Measurements from ENCODE around the gene MAML3.

MAML3 gene

DNA sequence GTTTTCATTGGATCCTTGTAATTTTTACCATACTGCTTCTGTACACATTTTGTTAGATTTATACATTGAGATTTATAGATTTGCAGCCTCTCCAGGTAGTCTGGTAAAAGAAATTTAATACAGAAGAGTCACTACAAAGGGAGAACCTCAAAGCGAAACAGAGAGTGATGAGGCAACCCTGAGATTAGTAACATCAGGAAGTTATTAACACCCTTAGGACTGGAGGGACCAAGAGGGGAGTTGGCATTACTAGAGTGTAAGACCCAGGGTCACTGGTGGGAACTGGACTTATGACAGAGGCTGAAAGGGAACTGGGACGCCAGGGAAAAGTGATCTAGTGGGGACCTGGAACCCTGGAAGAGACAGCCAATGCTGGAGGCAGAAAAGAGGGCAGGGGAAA is 20.6 kb upstream of the MAML3 start:
- no peak overlapping the region for H3K27ac ChIP-seq (ENCODE audit: low read length)
- no peak overlapping the region for H3K4me3 ChIP-seq (ENCODE audit: low read length)
- no peaks in the 10 kb centered on the region for H3K4me1 ChIP-seq (ENCODE audit: insufficient read depth, low read length)
- no peaks in the 10 kb centered on the region for H3K27me3 ChIP-seq (ENCODE audit: insufficient read depth, low read length)
- no peaks in the 10 kb centered on the region for H3K9me3 ChIP-seq (ENCODE audit: insufficient read depth, low read depth, low read length)
- no peak overlapping the region for H3K9ac ChIP-seq (ENCODE audit: low read depth, low read length)
- H3K36me3 ChIP-seq (ENCODE audit: insufficient read depth, low read depth, low read length), result no peaks in the 10 kb centered on the region

DNA sequence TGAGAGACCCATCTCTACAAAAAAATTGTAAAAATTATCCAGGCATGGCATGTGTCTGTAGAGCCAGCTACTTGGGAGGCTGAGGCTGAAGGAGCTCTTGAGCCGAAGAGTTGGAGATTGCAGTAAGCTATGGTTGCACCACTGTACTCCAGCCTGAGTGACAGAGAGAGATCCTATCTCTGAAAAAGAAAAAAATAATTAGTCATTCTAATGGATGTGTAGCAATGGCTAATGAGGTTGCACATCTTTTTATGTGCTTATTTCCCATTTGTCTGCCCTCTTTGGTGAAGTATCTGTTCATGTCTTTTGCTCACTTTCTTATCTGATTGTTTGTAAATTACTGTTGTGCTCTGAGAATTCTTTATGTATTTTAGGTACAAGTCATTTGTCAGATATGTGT is 19.0 kb upstream of the MAML3 start:
- Histone ChIP-seq H3K9ac (ENCODE audit: low read depth, low read length) (no peak overlapping the region), H3K36me3 (ENCODE audit: insufficient read depth, low read depth, low read length) (no peaks in the 10 kb centered on the region), H3K4me3 (ENCODE audit: low read length) (no peak overlapping the region), H3K27me3 (ENCODE audit: insufficient read depth, low read length) (no peaks in the 10 kb centered on the region), H3K9me3 (ENCODE audit: insufficient read depth, low read depth, low read length) (no peaks in the 10 kb centered on the region), H3K4me1 (ENCODE audit: insufficient read depth, low read length) (no peaks in the 10 kb centered on the region), H3K27ac (ENCODE audit: low read length) (no peak overlapping the region)

DNA sequence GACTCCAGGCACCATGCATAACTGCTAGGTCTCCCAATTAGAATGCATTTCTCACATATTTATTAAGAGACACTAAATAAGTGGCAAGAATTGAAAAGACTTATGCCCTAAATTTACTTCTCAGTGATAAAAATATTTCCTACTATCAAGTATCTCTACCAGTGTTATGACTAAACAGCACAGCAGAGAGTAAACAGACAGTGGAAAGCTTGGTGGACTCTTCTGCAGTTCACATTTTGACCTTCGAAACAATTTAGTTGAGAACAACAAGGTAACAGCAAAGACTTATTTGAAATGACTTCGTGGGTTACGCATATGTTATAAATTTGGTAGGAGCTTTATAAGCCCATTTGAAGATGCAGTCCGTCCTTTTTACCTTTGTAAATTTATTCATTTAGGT is 16.3 kb upstream of the MAML3 start:
- H3K36me3 ChIP-seq (ENCODE audit: insufficient read depth, low read depth, low read length), result no peaks in the 10 kb centered on the region
- no peak overlapping the region for H3K4me3 ChIP-seq (ENCODE audit: low read length)
- no peaks in the 10 kb centered on the region for H3K4me1 ChIP-seq (ENCODE audit: insufficient read depth, low read length)
- H3K9me3 ChIP-seq (ENCODE audit: insufficient read depth, low read depth, low read length), result no peaks in the 10 kb centered on the region
- no peak overlapping the region for H3K9ac ChIP-seq (ENCODE audit: low read depth, low read length)
- H3K27ac ChIP-seq (ENCODE audit: low read length), result no peak overlapping the region
- no peaks in the 10 kb centered on the region for H3K27me3 ChIP-seq (ENCODE audit: insufficient read depth, low read length)

DNA sequence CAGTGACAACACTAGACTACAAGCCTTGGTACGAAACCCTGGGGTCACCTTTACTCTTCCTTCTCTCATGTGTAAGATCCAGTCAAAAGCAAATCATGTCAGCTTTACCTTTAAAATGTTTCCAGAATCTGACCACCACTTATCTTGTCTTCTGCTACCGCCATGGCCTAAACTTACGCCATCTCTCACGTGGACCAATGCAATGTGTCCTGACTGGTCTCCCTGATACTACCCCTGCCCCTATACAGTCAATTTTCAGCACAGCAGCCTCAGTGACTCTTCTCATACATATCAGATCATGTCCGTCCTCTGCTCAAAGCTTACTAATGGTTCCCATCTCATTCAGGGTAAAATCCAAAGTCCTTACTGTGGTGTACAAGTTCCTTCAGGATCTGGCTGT is 15.0 kb upstream of the MAML3 start:
- Histone ChIP-seq H3K27me3 (ENCODE audit: insufficient read depth, low read length) (no peaks in the 10 kb centered on the region), H3K27ac (ENCODE audit: low read length) (no peak overlapping the region), H3K36me3 (ENCODE audit: insufficient read depth, low read depth, low read length) (no peaks in the 10 kb centered on the region), H3K4me3 (ENCODE audit: low read length) (no peak overlapping the region), H3K9me3 (ENCODE audit: insufficient read depth, low read depth, low read length) (no peaks in the 10 kb centered on the region), H3K4me1 (ENCODE audit: insufficient read depth, low read length) (no peaks in the 10 kb centered on the region), H3K9ac (ENCODE audit: low read depth, low read length) (no peak overlapping the region)

DNA sequence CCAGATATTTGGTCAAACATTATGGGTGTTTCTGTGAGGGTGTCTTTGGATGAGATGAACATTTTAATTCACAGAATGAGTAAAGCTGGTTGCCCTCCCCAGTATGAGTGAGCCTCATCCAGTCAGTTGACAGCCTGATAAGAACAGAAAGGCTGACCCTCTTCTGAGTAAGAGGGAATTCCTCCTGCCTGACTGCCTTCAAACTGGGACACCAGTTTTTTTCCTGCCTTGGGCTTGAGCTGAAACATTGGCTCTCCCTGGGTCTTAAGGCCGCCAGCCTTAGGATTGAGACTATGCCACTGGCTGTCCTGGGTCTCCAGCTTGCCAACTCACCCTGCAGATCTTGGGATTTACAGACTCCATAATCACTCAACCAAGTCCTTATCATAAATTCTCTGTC is 14.5 kb upstream of the MAML3 start:
- no peak overlapping the region for H3K9ac ChIP-seq (ENCODE audit: low read depth, low read length)
- no peaks in the 10 kb centered on the region for H3K27me3 ChIP-seq (ENCODE audit: insufficient read depth, low read length)
- H3K4me3 ChIP-seq (ENCODE audit: low read length), result no peak overlapping the region
- no peaks in the 10 kb centered on the region for H3K4me1 ChIP-seq (ENCODE audit: insufficient read depth, low read length)
- H3K36me3 ChIP-seq (ENCODE audit: insufficient read depth, low read depth, low read length), result no peaks in the 10 kb centered on the region
- H3K9me3 ChIP-seq (ENCODE audit: insufficient read depth, low read depth, low read length), result no peaks in the 10 kb centered on the region
- no peak overlapping the region for H3K27ac ChIP-seq (ENCODE audit: low read length)

DNA sequence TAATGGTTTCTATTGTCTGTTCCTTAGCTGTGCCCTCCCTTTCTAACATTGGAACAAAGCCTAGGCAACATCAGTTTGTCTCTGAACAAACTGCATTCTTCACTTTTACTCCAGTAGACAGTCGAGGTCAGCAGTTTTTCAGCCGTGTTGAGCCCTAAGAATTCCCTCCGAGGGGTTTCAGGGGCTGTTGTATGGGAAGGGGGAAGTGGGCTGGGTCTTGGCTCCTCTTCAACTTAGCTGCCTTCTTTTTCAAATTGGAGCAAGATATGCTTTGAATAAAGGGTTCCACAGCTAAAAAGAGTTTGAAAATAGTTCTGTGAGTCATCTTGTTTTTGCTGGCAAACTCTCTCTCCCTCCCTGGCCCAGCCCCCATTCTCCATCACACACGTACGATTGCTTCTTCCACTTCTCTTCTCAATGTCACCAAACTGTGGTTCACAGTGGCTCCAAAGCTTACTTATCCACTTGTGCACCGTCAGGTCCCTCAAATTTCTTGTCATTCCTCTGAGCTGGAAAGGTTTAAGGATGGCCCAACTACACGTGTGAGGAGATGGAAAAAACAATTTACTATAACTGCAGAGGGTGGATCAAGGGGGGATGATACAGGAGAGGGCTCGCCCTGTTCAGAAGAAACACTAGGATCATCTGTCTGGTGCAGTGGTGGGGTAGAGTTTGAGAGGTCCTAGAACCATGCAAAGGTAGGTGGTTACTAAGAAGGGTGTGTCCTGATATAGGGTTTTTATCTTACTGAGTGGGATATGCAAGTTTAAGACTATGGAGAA is 9.2 kb upstream of the MAML3 start:
- no peaks in the 10 kb centered on the region for H3K27me3 ChIP-seq (ENCODE audit: insufficient read depth, low read length)

DNA sequence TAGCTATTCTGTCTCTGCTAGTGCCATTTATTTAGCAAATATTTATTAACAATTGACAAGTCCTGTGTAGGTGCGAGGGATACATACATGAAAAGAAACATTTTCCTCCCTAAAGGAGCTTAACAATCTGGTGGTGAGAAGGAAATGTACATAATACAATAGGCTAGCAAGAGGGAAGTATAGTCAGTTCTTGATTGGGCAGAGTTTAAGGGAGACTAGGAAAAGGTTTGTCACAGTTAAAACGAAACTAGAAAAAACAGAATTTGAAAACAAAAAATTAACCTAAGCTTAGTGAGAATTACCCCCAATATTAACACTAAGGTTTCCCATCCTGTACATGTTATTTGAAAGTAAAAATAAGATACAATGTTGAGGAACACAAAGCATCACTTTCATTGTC is 8.6 kb upstream of the MAML3 start:
- Histone ChIP-seq H3K27me3 (ENCODE audit: insufficient read depth, low read length) (no peaks in the 10 kb centered on the region), H3K4me1 (ENCODE audit: insufficient read depth, low read length) (no peaks in the 10 kb centered on the region), H3K27ac (ENCODE audit: low read length) (no peak overlapping the region), H3K9ac (ENCODE audit: low read depth, low read length) (no peak overlapping the region), H3K4me3 (ENCODE audit: low read length) (no peak overlapping the region), H3K36me3 (ENCODE audit: insufficient read depth, low read depth, low read length) (no peaks in the 10 kb centered on the region), H3K9me3 (ENCODE audit: insufficient read depth, low read depth, low read length) (no peaks in the 10 kb centered on the region; the same call in 1 of the 2 replicates)

More for the DNA sequence above, 9.2 kb upstream of the MAML3 start:
- Histone ChIP-seq H3K9me3 (ENCODE audit: insufficient read depth, low read depth, low read length) (no peaks in the 10 kb centered on the region; the same call in 1 of the 2 replicates), H3K9ac (ENCODE audit: low read depth, low read length) (no peak overlapping the region), H3K36me3 (ENCODE audit: insufficient read depth, low read depth, low read length) (no peaks in the 10 kb centered on the region), H3K4me1 (ENCODE audit: insufficient read depth, low read length) (no peaks in the 10 kb centered on the region), H3K27ac (ENCODE audit: low read length) (no peak overlapping the region), H3K4me3 (ENCODE audit: low read length) (no peak overlapping the region)

DNA sequence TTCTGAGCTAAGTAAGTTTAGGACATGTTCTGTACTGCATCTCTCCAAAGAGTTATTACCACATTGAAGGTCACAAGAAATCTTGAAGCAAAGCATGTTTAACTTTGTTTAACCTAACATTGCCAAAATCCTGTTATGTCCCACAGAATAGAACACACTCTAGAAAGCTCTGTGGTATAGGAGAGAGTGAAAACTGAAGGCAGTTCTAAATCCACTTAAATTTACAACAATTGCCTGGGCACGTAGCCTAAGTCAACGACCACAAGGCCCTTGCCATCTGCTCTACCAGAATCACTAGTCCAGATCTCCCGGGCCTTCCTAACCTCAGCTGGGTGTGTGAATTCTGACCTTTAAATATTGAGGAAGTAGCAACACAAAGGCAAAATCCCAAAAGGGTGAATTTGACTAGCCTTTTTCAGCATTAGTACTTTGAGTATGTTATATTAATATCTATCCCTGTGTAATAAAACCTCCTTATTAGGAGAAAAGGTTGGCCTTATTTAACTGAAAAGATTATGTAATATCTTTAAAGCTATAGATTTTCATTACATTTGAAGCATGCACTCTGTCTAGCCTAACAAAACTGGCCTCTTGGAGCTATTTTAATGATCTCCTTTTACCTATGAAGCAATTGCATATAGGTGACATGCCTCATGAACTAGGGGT is 4.5 kb upstream of the MAML3 start:
- no peak overlapping the region for H3K27ac ChIP-seq (ENCODE audit: low read length)
- H3K4me1 ChIP-seq (ENCODE audit: insufficient read depth, low read length), result no peaks in the 10 kb centered on the region
- peaks cover 3% of the 10 kb centered on the region; the same call in 1 of the 2 replicates for H3K27me3 ChIP-seq (ENCODE audit: insufficient read depth, low read length)

DNA sequence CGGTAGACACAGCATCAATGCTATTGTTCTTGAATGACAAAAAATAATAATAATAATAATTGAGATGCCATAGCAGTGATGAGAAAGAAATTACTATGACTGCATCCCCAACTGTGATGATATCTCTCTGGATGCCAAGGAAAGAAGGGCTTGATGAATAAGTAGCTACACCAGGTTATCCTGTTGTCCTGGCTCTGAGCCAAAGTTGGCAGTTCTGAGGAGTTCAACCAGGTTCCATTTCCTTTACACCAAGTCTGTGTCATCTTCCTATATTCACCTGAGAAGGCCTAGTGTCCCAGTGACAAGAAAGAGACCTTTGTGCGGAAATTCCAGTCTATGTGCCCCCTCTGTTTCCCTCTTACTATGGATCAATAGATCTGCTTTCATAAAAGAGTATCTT is 3.4 kb upstream of the MAML3 start:
- no peaks in the 10 kb centered on the region for H3K36me3 ChIP-seq (ENCODE audit: insufficient read depth, low read depth, low read length)
- no peaks in the 10 kb centered on the region; the same call in 1 of the 2 replicates for H3K9me3 ChIP-seq (ENCODE audit: insufficient read depth, low read depth, low read length)
- H3K27me3 ChIP-seq (ENCODE audit: insufficient read depth, low read length), result peaks cover 14% of the 10 kb centered on the region; the same call in 1 of the 2 replicates
- no peak overlapping the region for H3K4me3 ChIP-seq (ENCODE audit: low read length)
- H3K4me1 ChIP-seq (ENCODE audit: insufficient read depth, low read length), result no peaks in the 10 kb centered on the region
- H3K9ac ChIP-seq (ENCODE audit: low read depth, low read length), result no peak overlapping the region
- no peak overlapping the region for H3K27ac ChIP-seq (ENCODE audit: low read length)

More for the DNA sequence above, 4.5 kb upstream of the MAML3 start:
- no peak overlapping the region for H3K4me3 ChIP-seq (ENCODE audit: low read length)
- no peaks in the 10 kb centered on the region for H3K36me3 ChIP-seq (ENCODE audit: insufficient read depth, low read depth, low read length)
- no peaks in the 10 kb centered on the region; the same call in 1 of the 2 replicates for H3K9me3 ChIP-seq (ENCODE audit: insufficient read depth, low read depth, low read length)
- no peak overlapping the region for H3K9ac ChIP-seq (ENCODE audit: low read depth, low read length)

DNA sequence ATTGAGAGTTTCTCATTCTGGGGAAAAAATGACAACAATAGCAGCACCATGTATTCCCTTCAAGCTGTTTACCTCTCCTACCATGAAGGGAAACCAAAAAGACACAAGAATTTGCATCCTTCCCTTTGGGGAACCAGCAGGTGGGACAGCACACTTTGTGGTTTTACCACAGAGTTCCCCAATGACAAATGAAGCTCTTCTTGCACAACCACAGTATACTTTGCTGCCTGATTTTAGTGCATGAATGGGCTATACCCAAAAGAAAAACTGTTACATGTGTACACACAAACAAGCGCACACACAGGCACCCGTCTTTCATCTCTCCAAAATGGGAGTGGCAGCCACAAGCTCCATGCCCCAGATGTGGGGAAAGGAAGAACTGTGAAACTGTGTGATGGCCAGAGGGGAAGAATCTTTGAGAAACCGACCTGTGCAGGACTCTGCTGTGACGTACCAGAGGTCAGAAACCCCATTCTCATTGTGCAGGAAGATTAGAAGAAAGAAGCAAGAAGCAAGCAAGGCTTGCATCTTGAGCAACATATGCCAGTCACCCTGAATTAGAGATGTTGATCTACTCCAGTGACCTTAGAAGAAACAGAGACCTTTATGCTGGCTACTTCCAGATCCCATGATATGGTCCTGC is 2.7 kb upstream of the MAML3 start:
- Histone ChIP-seq H3K4me1 (ENCODE audit: insufficient read depth, low read length) (no peaks in the 10 kb centered on the region), H3K9ac (ENCODE audit: low read depth, low read length) (no peak overlapping the region), H3K27ac (ENCODE audit: low read length) (no peak overlapping the region), H3K9me3 (ENCODE audit: insufficient read depth, low read depth, low read length) (no peaks in the 10 kb centered on the region), H3K4me3 (ENCODE audit: low read length) (no peak overlapping the region), H3K36me3 (ENCODE audit: insufficient read depth, low read depth, low read length) (no peaks in the 10 kb centered on the region), H3K27me3 (ENCODE audit: insufficient read depth, low read length) (peaks cover 14% of the 10 kb centered on the region; the same call in 1 of the 2 replicates)

DNA sequence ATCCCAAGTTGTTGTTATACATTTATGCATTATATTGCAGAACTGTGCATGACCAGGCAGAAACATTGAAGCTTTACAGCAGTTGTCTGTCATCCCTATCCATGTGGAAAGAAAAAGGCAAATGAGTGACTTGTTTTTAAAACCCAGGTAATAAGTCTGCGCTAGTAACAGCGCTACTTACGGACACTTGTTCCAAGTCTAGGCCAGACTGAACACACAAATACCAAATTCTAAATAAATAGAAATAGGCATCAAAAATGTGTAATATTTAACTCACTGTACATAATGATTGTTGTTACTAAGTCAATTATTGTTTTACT is 548 bp upstream of the MAML3 start:
- no peak overlapping the region for H3K27ac ChIP-seq (ENCODE audit: low read length)
- H3K9me3 ChIP-seq (ENCODE audit: insufficient read depth, low read depth, low read length), result no peaks in the 10 kb centered on the region
- H3K4me3 ChIP-seq (ENCODE audit: low read length), result peak overlapping the region; percentile 81
- H3K9ac ChIP-seq (ENCODE audit: low read depth, low read length), result peak overlapping the region; percentile 73; the same call in 1 of the 2 replicates
- no peaks in the 10 kb centered on the region for H3K36me3 ChIP-seq (ENCODE audit: insufficient read depth, low read depth, low read length)
- peaks cover 14% of the 10 kb centered on the region; the same call in 1 of the 2 replicates for H3K27me3 ChIP-seq (ENCODE audit: insufficient read depth, low read length)
- peaks cover 2% of the 10 kb centered on the region; the same call in 1 of the 2 replicates for H3K4me1 ChIP-seq (ENCODE audit: insufficient read depth, low read length)

DNA sequence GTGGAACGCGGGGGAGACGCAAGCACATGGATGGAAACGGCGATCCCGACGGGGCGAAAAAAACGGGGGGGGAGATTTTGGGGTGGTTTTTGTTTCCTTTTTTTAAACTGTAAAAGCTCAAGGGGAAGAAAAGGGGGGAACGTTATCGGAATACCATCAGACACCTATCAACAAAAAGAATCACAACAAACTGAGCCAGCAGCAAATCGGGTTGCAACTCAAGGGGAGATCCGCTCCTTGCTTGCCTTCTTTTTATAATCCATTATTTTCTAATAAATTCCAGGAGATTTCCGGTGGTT is 616 bp downstream of the MAML3 start:
- peak overlapping the region; percentile 81 for H3K4me3 ChIP-seq (ENCODE audit: low read length)
- H3K27me3 ChIP-seq (ENCODE audit: insufficient read depth, low read length), result peaks cover 14% of the 10 kb centered on the region; the same call in 1 of the 2 replicates
- H3K36me3 ChIP-seq (ENCODE audit: insufficient read depth, low read depth, low read length), result no peaks in the 10 kb centered on the region
- H3K4me1 ChIP-seq (ENCODE audit: insufficient read depth, low read length), result peaks cover 7% of the 10 kb centered on the region; the same call in 1 of the 2 replicates
- H3K27ac ChIP-seq (ENCODE audit: low read length), result no peak overlapping the region
- peak overlapping the region; percentile 86; the same call in 1 of the 2 replicates for H3K9ac ChIP-seq (ENCODE audit: low read depth, low read length)
- no peaks in the 10 kb centered on the region for H3K9me3 ChIP-seq (ENCODE audit: insufficient read depth, low read depth, low read length)

All from iPS-20b (cell line).